K562 (cell line): ENCODE measurements around the gene TMEM217. TPM values are rescaled to one million over a fixed set of nuclear protein-coding genes. Genes with fewer than 3 reads are reported as not detected.

Experiments
- BACH1 ChIP-seq: fragments of 200-800 bp; sonication (Bioruptor generic); IDR thresholded peaks from 2 replicates; pipeline ENCODE4 v1.6.1; 2016; ENCODE audit warnings: missing genetic modification characterization, missing compliant biosample characterization
- CAMTA2 ChIP-seq: fragments of 250-450 bp; sonication (Bioruptor Pico); conservative IDR thresholded peaks from 2 replicates; pipeline ENCODE4 v1.5.1; 2022
- IFI16 ChIP-seq: fragments of 250-450 bp; sonication (Bioruptor Pico); IDR thresholded peaks from 2 replicates; pipeline ENCODE4 v2.1.2; 2022; ENCODE audit warnings: mild to moderate bottlenecking, inconsistent platforms
- KAT8 ChIP-seq: fragments of 450-650 bp; IDR thresholded peaks from 2 replicates; pipeline ENCODE4 v1.6.1; 2016; ENCODE audit warnings: low read depth, mild to moderate bottlenecking
- NELFE ChIP-seq: IDR thresholded peaks from 2 replicates; pipeline ENCODE4 v1.6.1; 2011; ENCODE audit warnings: mild to moderate bottlenecking; ENCODE audit not compliant: insufficient read depth, insufficient read length
- SAFB ChIP-seq: fragments of 200-400 bp; formaldehyde crosslinking; IDR thresholded peaks from 2 replicates; pipeline ENCODE4 v1.6.1; 2017; ENCODE audit warnings: low read depth, low read length, borderline replicate concordance
- TCF7L2 ChIP-seq: fragments of 150-350 bp; IDR thresholded peaks from 2 replicates; pipeline ENCODE4 v1.6.1; 2016; ENCODE audit warnings: low read depth, mild to moderate bottlenecking, low read length, moderate library complexity
- TOE1 ChIP-seq, 2 experiments: fragments of 450-650 bp in 1 of 2; sonication (generic) in 1 of 2; formaldehyde crosslinking in 1 of 2; IDR thresholded peaks; 2 replicates each; pipeline versions ENCODE4 v1.7.1 to v1.8.0; 2016 to 2022; ENCODE audit warnings: borderline replicate concordance in 2 of 2, mild to moderate bottlenecking in 2 of 2, antibody characterized with exemption in 1 of 2, inconsistent platforms in 1 of 2, low read depth in 1 of 2, missing genetic modification reagents in 1 of 2, moderate library complexity in 1 of 2
- ZNF354B ChIP-seq: fragments of 250-450 bp; sonication (Bioruptor Pico); IDR thresholded peaks from 2 replicates; pipeline ENCODE4 v1.4.0; 2020
- polyA plus RNA-seq, 8 experiments: library from polyadenylated mRNA; depleted of rRNA in 4 of 8; stranded (reverse) in 5 of 8; unstranded in 3 of 8; fragments of >200 nt; fragmentation: Nextera tagmentation in 2 of 8; fragmentation: Illumina TruSeq in 1 of 8; extraction: Ambion mirVana in 2 of 8; extraction: Trizol in 1 of 8; gene quantifications; 2 replicates each; pipeline versions ENCODE4 v1.2.1 to v1.2.3, GENCODE V29; 2011 to 2014; ENCODE audit warnings: inconsistent platforms in 1 of 8, missing spikeins in 1 of 8
- total RNA-seq, 7 experiments: library from RNA; depleted of rRNA in 6 of 7; stranded (reverse); fragments of >200 nt in 6 of 7; fragmentation: Illumina TruSeq in 2 of 7; extraction: Trizol in 2 of 7; gene quantifications; 2 replicates each; pipeline versions ENCODE4 v1.2.1 to v1.2.3, GENCODE V29; 2011 to 2021; ENCODE audit warnings: low replicate concordance in 1 of 7
- TF ChIP-seq, protein P1 (sequence below): IDR thresholded peaks from 3 replicates; pipeline ENCODE4 v1.6.1; 2011; ENCODE audit warnings: borderline replicate concordance, mild to moderate bottlenecking, moderate library complexity; ENCODE audit not compliant: insufficient read length; ENCODE audit errors: extremely low read depth
- TF ChIP-seq, protein P2 (sequence below): fragments of 450-650 bp; IDR thresholded peaks from 2 replicates; pipeline ENCODE4 v1.6.1; 2016; ENCODE audit warnings: borderline replicate concordance
- TF ChIP-seq, protein P3 (sequence below), 3 experiments: fragments of 200-800 bp in 1 of 3; sonication (Bioruptor generic) in 1 of 3; sonication (generic) in 1 of 3; formaldehyde crosslinking in 1 of 3; IDR thresholded peaks; 2 replicates each; pipeline versions ENCODE4 v1.6.1 to v1.8.0; 2016 to 2022; ENCODE audit warnings: mild to moderate bottlenecking in 2 of 3, missing compliant biosample characterization in 2 of 3, missing genetic modification characterization in 2 of 3, missing genetic modification reagents in 1 of 3
- TF ChIP-seq, protein P4 (sequence below): sonication (generic); IDR thresholded peaks from 2 replicates; pipeline ENCODE4 v1.6.1; 2016
- TF ChIP-seq, protein P5 (sequence below): sonication (generic); formaldehyde crosslinking; IDR thresholded peaks from 2 replicates; pipeline ENCODE4 v1.8.0; 2023; ENCODE audit warnings: mild to moderate bottlenecking, missing genetic modification reagents
- TF ChIP-seq, protein P6 (sequence below), 2 experiments: fragments of 450-650 bp; IDR thresholded peaks; 2 replicates each; pipeline ENCODE4 v1.6.1; 2016
- TF ChIP-seq, protein P7 (sequence below): sonication (generic); formaldehyde crosslinking; IDR thresholded peaks from 2 replicates; pipeline ENCODE4 v1.9.0; 2022; ENCODE audit warnings: mild to moderate bottlenecking, missing genetic modification reagents

The TMEM217 gene
- total and polyA plus RNA-seq, 9 of the 15 experiments (the other 6 are each of a cell fraction or from before 2014, with no cell fraction given) = 1.3 to 8.0 (median 1.9) TPM

DNA sequence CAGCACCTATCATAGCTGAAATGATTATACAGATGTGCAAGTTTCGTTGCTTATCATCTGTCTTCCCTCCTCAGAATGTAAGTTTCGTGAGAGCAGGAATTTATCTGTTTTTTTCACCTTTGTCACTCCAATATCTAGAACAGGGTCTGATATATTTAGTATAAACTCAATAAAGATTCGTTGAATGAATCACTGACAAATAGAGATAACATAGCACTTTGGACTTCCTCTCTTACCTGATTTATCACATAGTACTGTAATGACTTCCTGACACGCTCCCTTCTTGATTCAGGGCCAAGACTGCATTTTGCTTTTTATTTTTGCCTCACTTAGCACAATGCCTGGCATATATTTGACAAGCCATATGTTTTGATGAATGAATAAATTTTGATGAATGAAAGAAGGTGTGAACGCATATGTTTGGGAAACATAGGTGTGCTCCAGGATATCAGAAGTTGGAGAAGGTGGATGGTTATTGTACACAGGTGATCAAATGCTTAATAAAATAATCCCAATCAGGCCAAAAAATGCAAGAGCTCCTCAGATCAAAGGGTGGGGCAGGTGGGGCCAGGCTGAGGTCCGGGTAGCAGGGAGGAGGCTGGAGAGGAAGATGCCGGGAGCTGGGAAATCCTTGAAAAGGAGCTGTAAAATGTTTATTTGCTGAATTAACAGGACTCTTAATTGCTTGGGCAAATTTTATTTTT is 55.0 kb downstream of the TMEM217 start (continued):
- TF ChIP-seq, protein P1, sequence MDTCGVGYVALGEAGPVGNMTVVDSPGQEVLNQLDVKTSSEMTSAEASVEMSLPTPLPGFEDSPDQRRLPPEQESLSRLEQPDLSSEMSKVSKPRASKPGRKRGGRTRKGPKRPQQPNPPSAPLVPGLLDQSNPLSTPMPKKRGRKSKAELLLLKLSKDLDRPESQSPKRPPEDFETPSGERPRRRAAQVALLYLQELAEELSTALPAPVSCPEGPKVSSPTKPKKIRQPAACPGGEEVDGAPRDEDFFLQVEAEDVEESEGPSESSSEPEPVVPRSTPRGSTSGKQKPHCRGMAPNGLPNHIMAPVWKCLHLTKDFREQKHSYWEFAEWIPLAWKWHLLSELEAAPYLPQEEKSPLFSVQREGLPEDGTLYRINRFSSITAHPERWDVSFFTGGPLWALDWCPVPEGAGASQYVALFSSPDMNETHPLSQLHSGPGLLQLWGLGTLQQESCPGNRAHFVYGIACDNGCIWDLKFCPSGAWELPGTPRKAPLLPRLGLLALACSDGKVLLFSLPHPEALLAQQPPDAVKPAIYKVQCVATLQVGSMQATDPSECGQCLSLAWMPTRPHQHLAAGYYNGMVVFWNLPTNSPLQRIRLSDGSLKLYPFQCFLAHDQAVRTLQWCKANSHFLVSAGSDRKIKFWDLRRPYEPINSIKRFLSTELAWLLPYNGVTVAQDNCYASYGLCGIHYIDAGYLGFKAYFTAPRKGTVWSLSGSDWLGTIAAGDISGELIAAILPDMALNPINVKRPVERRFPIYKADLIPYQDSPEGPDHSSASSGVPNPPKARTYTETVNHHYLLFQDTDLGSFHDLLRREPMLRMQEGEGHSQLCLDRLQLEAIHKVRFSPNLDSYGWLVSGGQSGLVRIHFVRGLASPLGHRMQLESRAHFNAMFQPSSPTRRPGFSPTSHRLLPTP = no peak
- TF ChIP-seq ZNF354B (CRISPR knock-in tag) (no peak), IFI16 (CRISPR knock-in tag) (no peak), SAFB (no peak), TCF7L2 (no peak), KAT8 (no peak), TOE1 (IDR thresholded peaks at IDR 0.05; ENCODE audit: borderline replicate concordance) (no peak), TOE1 (CRISPR knock-in tag; IDR thresholded peaks at IDR 0.05; ENCODE audit: borderline replicate concordance, low read depth) (no peak), NELFE (no peak), CAMTA2 (CRISPR knock-in tag) (no peak), BACH1 (tag) (no peak)
- TF ChIP-seq, protein P2, sequence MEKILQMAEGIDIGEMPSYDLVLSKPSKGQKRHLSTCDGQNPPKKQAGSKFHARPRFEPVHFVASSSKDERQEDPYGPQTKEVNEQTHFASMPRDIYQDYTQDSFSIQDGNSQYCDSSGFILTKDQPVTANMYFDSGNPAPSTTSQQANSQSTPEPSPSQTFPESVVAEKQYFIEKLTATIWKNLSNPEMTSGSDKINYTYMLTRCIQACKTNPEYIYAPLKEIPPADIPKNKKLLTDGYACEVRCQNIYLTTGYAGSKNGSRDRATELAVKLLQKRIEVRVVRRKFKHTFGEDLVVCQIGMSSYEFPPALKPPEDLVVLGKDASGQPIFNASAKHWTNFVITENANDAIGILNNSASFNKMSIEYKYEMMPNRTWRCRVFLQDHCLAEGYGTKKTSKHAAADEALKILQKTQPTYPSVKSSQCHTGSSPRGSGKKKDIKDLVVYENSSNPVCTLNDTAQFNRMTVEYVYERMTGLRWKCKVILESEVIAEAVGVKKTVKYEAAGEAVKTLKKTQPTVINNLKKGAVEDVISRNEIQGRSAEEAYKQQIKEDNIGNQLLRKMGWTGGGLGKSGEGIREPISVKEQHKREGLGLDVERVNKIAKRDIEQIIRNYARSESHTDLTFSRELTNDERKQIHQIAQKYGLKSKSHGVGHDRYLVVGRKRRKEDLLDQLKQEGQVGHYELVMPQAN = no peak
- TF ChIP-seq, protein P3, sequence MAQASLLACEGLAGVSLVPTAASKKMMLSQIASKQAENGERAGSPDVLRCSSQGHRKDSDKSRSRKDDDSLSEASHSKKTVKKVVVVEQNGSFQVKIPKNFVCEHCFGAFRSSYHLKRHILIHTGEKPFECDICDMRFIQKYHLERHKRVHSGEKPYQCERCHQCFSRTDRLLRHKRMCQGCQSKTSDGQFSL (CRISPR knock-in tag; IDR thresholded peaks at IDR 0.05) = no peak
- TF ChIP-seq, protein P3 (tag; IDR thresholded peaks at IDR 0.05) = no peak
- TF ChIP-seq, protein P4, sequence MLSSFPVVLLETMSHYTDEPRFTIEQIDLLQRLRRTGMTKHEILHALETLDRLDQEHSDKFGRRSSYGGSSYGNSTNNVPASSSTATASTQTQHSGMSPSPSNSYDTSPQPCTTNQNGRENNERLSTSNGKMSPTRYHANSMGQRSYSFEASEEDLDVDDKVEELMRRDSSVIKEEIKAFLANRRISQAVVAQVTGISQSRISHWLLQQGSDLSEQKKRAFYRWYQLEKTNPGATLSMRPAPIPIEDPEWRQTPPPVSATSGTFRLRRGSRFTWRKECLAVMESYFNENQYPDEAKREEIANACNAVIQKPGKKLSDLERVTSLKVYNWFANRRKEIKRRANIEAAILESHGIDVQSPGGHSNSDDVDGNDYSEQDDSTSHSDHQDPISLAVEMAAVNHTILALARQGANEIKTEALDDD = no peak
- TF ChIP-seq, protein P5, sequence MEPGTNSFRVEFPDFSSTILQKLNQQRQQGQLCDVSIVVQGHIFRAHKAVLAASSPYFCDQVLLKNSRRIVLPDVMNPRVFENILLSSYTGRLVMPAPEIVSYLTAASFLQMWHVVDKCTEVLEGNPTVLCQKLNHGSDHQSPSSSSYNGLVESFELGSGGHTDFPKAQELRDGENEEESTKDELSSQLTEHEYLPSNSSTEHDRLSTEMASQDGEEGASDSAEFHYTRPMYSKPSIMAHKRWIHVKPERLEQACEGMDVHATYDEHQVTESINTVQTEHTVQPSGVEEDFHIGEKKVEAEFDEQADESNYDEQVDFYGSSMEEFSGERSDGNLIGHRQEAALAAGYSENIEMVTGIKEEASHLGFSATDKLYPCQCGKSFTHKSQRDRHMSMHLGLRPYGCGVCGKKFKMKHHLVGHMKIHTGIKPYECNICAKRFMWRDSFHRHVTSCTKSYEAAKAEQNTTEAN (CRISPR knock-in tag) = no peak
- TF ChIP-seq, protein P6, sequence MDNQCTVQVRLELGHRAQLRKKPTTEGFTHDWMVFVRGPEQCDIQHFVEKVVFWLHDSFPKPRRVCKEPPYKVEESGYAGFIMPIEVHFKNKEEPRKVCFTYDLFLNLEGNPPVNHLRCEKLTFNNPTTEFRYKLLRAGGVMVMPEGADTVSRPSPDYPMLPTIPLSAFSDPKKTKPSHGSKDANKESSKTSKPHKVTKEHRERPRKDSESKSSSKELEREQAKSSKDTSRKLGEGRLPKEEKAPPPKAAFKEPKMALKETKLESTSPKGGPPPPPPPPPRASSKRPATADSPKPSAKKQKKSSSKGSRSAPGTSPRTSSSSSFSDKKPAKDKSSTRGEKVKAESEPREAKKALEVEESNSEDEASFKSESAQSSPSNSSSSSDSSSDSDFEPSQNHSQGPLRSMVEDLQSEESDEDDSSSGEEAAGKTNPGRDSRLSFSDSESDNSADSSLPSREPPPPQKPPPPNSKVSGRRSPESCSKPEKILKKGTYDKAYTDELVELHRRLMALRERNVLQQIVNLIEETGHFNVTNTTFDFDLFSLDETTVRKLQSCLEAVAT (IDR thresholded peaks at IDR 0.05) = no peak
- TF ChIP-seq, protein P7, sequence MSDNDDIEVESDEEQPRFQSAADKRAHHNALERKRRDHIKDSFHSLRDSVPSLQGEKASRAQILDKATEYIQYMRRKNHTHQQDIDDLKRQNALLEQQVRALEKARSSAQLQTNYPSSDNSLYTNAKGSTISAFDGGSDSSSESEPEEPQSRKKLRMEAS = no peak
